Measurements from ENCODE around the gene GFAP. TPM values are rescaled to one million over a fixed set of nuclear protein-coding genes. Genes with fewer than 3 reads are reported as not detected.

Gene GFAP
- total RNA-seq, 2 donors from 2014 or later, result 0.62 TPM; not detected in 1

DNA sequence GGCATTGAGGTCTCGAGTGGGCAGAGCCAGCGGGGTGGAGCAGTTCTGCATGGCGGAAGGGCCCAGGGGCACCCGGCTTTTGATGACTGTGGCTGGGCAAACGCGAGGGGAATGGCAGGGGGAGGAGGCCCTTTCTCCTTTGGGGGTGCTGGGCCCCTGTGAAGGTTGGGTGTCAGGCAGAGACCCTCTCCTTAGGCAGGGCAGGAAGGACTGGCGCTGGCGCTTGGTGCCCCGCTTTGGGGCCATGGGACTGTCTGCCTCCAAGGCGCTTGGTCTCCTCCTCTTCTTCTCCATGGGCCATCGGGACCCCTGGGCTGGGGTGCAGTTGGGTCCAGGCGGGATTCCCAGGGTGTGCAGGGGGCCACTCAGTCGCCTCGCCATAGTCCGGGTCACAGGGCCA, 12.8 kb upstream of the GFAP start:
- no peaks in the 10 kb centered on the region for H3K4me1 ChIP-seq (replicated peaks)
- TF ChIP-seq POLR2AphosphoS5 (IDR thresholded peaks at IDR 0.05) (no peak), POLR2A (IDR thresholded peaks at IDR 0.05) (no peak)
- TF ChIP-seq, protein P1, sequence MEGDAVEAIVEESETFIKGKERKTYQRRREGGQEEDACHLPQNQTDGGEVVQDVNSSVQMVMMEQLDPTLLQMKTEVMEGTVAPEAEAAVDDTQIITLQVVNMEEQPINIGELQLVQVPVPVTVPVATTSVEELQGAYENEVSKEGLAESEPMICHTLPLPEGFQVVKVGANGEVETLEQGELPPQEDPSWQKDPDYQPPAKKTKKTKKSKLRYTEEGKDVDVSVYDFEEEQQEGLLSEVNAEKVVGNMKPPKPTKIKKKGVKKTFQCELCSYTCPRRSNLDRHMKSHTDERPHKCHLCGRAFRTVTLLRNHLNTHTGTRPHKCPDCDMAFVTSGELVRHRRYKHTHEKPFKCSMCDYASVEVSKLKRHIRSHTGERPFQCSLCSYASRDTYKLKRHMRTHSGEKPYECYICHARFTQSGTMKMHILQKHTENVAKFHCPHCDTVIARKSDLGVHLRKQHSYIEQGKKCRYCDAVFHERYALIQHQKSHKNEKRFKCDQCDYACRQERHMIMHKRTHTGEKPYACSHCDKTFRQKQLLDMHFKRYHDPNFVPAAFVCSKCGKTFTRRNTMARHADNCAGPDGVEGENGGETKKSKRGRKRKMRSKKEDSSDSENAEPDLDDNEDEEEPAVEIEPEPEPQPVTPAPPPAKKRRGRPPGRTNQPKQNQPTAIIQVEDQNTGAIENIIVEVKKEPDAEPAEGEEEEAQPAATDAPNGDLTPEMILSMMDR (IDR thresholded peaks at IDR 0.05), result no peak
- WGBS, result 98% methylated on average over 15 of the region's 15 CpGs
- intact Hi-C loops (cut with DNase I), result no loop called here
- no peak overlapping the region for H3K27ac ChIP-seq
- H3K4me3 ChIP-seq, result no peak overlapping the region
- H3K9me3 ChIP-seq, result no peaks in the 10 kb centered on the region
- no peaks in the 10 kb centered on the region for H3K27me3 ChIP-seq (replicated peaks; ENCODE audit: insufficient read depth)
- H3K36me3 ChIP-seq, result no peaks in the 10 kb centered on the region
- DNase-seq (ENCODE audit: low spot score), result no peak

DNA sequence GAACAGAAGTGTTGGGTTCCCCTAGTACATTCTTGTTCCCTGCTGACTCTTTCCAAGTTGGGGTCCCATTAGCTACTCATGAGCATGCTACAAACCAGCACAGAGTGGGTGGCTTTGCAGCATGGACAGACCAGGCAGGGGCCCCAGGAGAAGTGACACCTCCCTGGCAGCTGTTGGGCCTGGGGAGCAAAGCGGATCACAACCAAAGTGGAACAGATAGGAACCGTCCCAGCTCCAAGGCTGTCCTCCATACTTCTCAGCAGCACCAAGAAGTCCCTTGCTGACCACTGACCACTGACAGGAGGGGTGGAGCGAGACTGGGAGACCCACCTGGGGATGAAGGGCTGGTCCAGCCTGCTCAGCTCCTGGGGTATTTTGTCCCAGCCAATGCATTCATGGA, 12.4 kb upstream of the GFAP start:
- intact Hi-C loops (cut with DNase I), result no loop called here

DNA sequence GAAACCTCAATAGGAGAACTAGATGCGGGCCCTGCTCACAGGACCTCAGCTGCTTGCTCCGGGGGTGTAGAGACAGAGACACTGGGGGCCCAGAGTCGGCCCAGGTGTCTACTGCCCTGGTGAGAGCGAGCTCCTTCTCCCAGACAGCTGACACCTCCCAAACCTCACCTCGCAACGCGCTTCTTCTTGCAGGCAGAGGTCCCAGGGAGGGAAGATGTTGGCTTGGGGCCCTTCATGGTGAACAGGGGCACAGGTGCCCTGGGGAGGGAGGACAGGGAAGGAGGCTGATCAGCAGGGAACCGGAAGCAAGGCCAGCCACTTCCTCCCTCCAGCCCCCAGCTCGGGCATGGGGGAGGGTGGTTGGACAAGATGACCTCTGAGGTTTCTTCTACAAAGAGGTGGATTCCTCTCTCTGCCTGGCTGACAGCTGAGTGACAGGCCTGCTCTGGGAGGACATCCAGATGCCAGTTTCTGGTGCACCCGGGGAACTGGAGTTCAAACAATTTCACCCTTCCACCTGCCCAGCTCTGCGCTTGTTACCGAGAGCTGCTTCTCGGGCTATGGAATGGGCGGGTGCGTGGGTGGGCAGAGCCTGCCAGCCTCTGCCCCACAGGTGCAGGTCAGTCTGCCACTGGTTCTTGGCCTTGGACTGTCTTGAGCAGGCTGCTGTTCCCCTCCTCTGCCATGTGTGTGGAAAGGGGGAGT, 11.7 kb upstream of the GFAP start:
- TF ChIP-seq POLR2A (IDR thresholded peaks at IDR 0.05) (no peak), POLR2AphosphoS5 (IDR thresholded peaks at IDR 0.05) (no peak)
- TF ChIP-seq, protein P1 (IDR thresholded peaks at IDR 0.05), result no peak
- no peaks in the 10 kb centered on the region for H3K9me3 ChIP-seq
- intact Hi-C loops (cut with DNase I), result no loop called here
- H3K27me3 ChIP-seq (replicated peaks; ENCODE audit: insufficient read depth), result no peaks in the 10 kb centered on the region
- DNase-seq (ENCODE audit: low spot score), result no peak
- no peaks in the 10 kb centered on the region for H3K36me3 ChIP-seq
- H3K27ac ChIP-seq, result no peak overlapping the region
- H3K4me3 ChIP-seq, result no peak overlapping the region
- H3K4me1 ChIP-seq (replicated peaks), result no peaks in the 10 kb centered on the region
- WGBS, result 94% methylated on average over 15 of the region's 15 CpGs

More for the DNA sequence above, 12.4 kb upstream of the GFAP start:
- Histone ChIP-seq H3K4me1 (replicated peaks) (no peaks in the 10 kb centered on the region), H3K27ac (no peak overlapping the region), H3K9me3 (no peaks in the 10 kb centered on the region), H3K27me3 (replicated peaks; ENCODE audit: insufficient read depth) (no peaks in the 10 kb centered on the region), H3K36me3 (no peaks in the 10 kb centered on the region), H3K4me3 (no peak overlapping the region)
- no peak for TF ChIP-seq POLR2AphosphoS5 (IDR thresholded peaks at IDR 0.05)
- TF ChIP-seq, protein P1 (IDR thresholded peaks at IDR 0.05), result no peak
- TF ChIP-seq POLR2A (IDR thresholded peaks at IDR 0.05), result no peak
- WGBS, result 100% methylated on average over 3 of the region's 3 CpGs
- no peak for DNase-seq (ENCODE audit: low spot score)

DNA sequence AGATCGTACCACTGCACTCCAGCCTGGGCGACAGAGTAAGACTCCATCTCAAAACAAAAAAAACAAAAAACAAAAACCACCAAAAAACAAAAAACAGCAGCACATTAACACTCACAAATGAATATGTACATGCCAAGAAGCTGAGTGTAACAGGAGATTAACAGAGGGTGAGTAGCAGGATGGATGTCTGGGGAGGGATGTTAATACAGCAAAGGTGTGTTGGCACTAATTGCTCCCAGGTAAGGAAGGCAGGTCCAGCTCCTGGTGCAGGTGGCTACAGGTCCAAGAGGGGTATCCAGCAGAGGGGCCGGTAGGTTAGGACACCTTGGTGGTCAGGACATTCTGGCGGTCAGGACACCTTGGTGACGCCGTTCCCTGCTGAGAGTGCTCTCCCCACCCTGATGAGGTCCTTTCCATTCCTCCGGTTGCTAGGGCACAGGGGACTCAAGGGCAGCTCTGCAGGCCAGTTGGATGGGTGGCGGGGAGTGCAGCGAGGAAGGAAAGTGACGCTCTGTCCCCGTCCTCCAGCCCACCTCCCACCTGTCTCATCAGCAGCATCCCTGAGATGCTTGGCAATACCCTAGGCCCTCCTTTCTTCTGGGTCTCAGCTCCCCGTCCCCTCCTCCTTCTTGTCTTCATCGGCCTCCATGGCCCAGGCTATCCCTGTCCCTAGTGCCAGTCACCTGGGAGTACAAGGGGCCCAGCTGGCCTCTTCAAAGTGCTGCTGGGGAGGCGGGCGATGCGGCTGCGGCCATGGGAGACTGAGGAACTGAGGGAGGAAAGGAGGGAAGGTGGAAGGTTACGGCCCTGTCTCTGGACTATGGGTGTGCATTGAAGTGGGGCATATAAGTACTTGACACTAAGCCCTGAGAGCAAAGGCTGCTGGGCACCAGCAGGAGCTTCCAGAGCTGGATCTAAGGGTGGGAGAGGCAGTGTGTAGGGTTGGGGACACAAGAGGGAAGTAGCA, 10.7 kb upstream of the GFAP start:
- H3K27ac ChIP-seq, result no peak overlapping the region
- intact Hi-C loops (cut with DNase I), result no loop called here
- H3K9me3 ChIP-seq, result no peaks in the 10 kb centered on the region
- H3K4me1 ChIP-seq (replicated peaks), result no peaks in the 10 kb centered on the region
- 95% methylated on average over 18 of the region's 18 CpGs for WGBS
- H3K4me3 ChIP-seq, result no peak overlapping the region
- no peaks in the 10 kb centered on the region for H3K27me3 ChIP-seq (replicated peaks; ENCODE audit: insufficient read depth)
- no peaks in the 10 kb centered on the region for H3K36me3 ChIP-seq
- no peak for DNase-seq (ENCODE audit: low spot score)
- TF ChIP-seq POLR2A (IDR thresholded peaks at IDR 0.05) (no peak), POLR2AphosphoS5 (IDR thresholded peaks at IDR 0.05) (no peak)
- TF ChIP-seq, protein P1 (IDR thresholded peaks at IDR 0.05), result no peak
